Measurements from ENCODE around the gene SUMO3.

SUMO3 gene

GRCh38 chr21:44783020-44783696 lies 34.7 kb downstream of the SUMO3 start:
- no peaks in the 10 kb centered on the region for H3F3A ChIP-seq (ENCODE audit: insufficient read depth, low read length)
- peaks cover 10% of the 10 kb centered on the region for H3K36me3 ChIP-seq (replicated peaks; ENCODE audit: insufficient read depth, low read length)
- no peaks in the 10 kb centered on the region for H3K27me3 ChIP-seq (replicated peaks; ENCODE audit: insufficient read depth, low read length)
- H3K4me1 ChIP-seq (ENCODE audit: low read length), result no peaks in the 10 kb centered on the region
- H3K27ac ChIP-seq (ENCODE audit: low read length), result no peak overlapping the region
- no peak for TF ChIP-seq CTCF (IDR thresholded peaks at IDR 0.05; ENCODE audit: low read length)
- no peak for TF ChIP-seq EZH2phosphoT487 (IDR thresholded peaks at IDR 0.05; ENCODE audit: low read length)
- TF ChIP-seq EZH2 (optimal IDR thresholded peaks at IDR 0.05; ENCODE audit: low read depth, low read length), result no peak
- H3K4me2 ChIP-seq (ENCODE audit: low read depth, low read length), result no peak overlapping the region
- no peak overlapping the region for H3K4me3 ChIP-seq (ENCODE audit: low read length)
- peaks cover 82% of the 10 kb centered on the region for H3K79me2 ChIP-seq (ENCODE audit: low read length)
- peaks cover 10% of the 10 kb centered on the region; the same call in 1 of the 2 replicates for H4K20me1 ChIP-seq (ENCODE audit: insufficient read depth, low read length)
- no peaks in the 10 kb centered on the region for H3K9me3 ChIP-seq (replicated peaks; ENCODE audit: insufficient read depth, low read length)
- H3K9ac ChIP-seq (ENCODE audit: low read length), result no peak overlapping the region
- H3K9me2 ChIP-seq (replicated peaks; ENCODE audit: insufficient read depth, low read length), result no peaks in the 10 kb centered on the region
- DNase-seq, result no peak
- H2AFZ ChIP-seq (ENCODE audit: low read length), result no peak overlapping the region

GRCh38 chr21:44780767-44781459 lies 36.9 kb downstream of the SUMO3 start:
- Histone ChIP-seq H3K9me2 (replicated peaks; ENCODE audit: insufficient read depth, low read length) (no peaks in the 10 kb centered on the region), H3K4me2 (ENCODE audit: low read depth, low read length) (no peak overlapping the region), H3K27ac (ENCODE audit: low read length) (no peak overlapping the region), H3K27me3 (replicated peaks; ENCODE audit: insufficient read depth, low read length) (no peaks in the 10 kb centered on the region), H3K4me3 (ENCODE audit: low read length) (no peak overlapping the region), H3F3A (ENCODE audit: insufficient read depth, low read length) (no peaks in the 10 kb centered on the region), H2AFZ (ENCODE audit: low read length) (no peak overlapping the region), H3K4me1 (ENCODE audit: low read length) (no peaks in the 10 kb centered on the region), H3K79me2 (ENCODE audit: low read length) (peaks cover 66% of the 10 kb centered on the region), H4K20me1 (ENCODE audit: insufficient read depth, low read length) (peaks cover 10% of the 10 kb centered on the region; the same call in 1 of the 2 replicates), H3K36me3 (replicated peaks; ENCODE audit: insufficient read depth, low read length) (peaks cover 10% of the 10 kb centered on the region; the same call in 1 of the 2 replicates), H3K9me3 (replicated peaks; ENCODE audit: insufficient read depth, low read length) (no peaks in the 10 kb centered on the region), H3K9ac (ENCODE audit: low read length) (no peak overlapping the region)
- no peak for DNase-seq
- TF ChIP-seq EZH2phosphoT487 (IDR thresholded peaks at IDR 0.05; ENCODE audit: low read length) (no peak), EZH2 (optimal IDR thresholded peaks at IDR 0.05; ENCODE audit: low read depth, low read length) (no peak), CTCF (IDR thresholded peaks at IDR 0.05; ENCODE audit: low read length) (no peak)

- Histone ChIP-seq H3K4me3 (ENCODE audit: low read length) (no peak overlapping the region), H3K9me3 (replicated peaks; ENCODE audit: insufficient read depth, low read length) (no peaks in the 10 kb centered on the region), H3K27me3 (replicated peaks; ENCODE audit: insufficient read depth, low read length) (no peaks in the 10 kb centered on the region), H3K79me2 (ENCODE audit: low read length) (peaks cover 58% of the 10 kb centered on the region), H3K9ac (ENCODE audit: low read length) (no peak overlapping the region), H4K20me1 (ENCODE audit: insufficient read depth, low read length) (peaks cover 10% of the 10 kb centered on the region; the same call in 1 of the 2 replicates), H3K9me2 (replicated peaks; ENCODE audit: insufficient read depth, low read length) (no peaks in the 10 kb centered on the region), H3K4me2 (ENCODE audit: low read depth, low read length) (no peak overlapping the region), H3K4me1 (ENCODE audit: low read length) (no peaks in the 10 kb centered on the region), H3K36me3 (replicated peaks; ENCODE audit: insufficient read depth, low read length) (peaks cover 15% of the 10 kb centered on the region; the same call in 1 of the 2 replicates), H2AFZ (ENCODE audit: low read length) (no peak overlapping the region), H3K27ac (ENCODE audit: low read length) (no peak overlapping the region), H3F3A (ENCODE audit: insufficient read depth, low read length) (no peaks in the 10 kb centered on the region)
- DNase-seq, result no peak
- TF ChIP-seq CTCF (IDR thresholded peaks at IDR 0.05; ENCODE audit: low read length), result no peak
- TF ChIP-seq EZH2 (optimal IDR thresholded peaks at IDR 0.05; ENCODE audit: low read depth, low read length), result no peak
- TF ChIP-seq EZH2phosphoT487 (IDR thresholded peaks at IDR 0.05; ENCODE audit: low read length), result no peak
These were observed 37.7 kb downstream of the SUMO3 start for GRCh38 chr21:44780137-44780502.

Measured in MM.1S (cell line).